NCI-H146 (cell line): Measurements from ENCODE around the gene SARDH.
"Not testable (repeated sequence)": the region's sequence is repeated elsewhere in the genome, so short reads cannot be mapped to it uniquely, and the experiment has no call there.

ENCODE experiments used
- DNase-seq: peaks from one replicate; lab custom pipeline; 2025; lab: John Stamatoyannopoulos, UW

Gene SARDH

DNA sequence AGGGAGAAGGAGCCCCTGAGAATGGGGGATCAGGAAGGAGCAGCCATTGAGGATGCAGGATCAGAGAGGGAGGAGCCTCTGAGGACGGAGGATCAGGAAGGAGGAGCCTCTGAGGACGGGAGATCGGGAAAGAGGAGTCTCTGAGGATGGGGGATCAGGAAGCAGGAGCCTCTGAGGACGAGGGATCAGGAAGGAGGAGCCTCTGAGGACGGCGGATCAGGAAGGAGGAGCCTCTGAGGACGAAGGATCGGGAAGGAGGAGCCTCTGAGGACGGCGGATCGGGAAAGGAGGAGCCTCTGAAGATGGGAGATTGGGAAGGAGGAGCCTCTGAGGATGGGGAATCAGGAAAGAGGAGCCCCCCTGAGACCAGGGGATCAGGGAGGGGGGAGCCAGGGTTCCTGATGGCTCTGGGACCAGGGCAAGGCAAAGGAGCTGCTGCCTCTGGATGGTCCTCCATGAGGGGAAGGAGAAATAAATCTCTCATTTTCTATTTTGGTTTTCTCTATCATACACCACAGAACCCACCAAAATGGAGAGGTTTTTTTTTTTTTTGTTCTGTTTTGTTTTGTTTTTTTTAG, 22.6 kb upstream of the SARDH start:
- no peak for DNase-seq

DNA sequence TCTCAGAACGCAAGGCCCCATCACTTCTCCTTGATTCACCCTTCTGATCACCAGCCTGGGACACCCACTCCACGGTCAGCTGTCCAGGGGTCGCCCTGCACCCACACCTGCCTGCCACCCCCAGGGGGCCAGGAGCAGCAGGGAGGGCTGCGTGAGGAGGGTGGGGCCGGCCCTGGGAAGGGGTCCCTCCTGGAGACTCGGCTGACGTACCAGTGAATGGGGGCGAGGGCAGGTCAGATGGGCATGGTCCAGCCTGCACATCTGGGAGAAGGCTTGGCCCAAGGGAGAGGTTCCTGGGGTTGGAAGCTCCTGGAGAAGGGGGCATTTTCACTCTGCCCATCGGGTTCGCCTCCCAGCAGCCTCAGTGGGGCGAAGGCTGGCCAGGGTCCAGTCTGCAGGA, 21.8 kb upstream of the SARDH start:
- no peak for DNase-seq

DNA sequence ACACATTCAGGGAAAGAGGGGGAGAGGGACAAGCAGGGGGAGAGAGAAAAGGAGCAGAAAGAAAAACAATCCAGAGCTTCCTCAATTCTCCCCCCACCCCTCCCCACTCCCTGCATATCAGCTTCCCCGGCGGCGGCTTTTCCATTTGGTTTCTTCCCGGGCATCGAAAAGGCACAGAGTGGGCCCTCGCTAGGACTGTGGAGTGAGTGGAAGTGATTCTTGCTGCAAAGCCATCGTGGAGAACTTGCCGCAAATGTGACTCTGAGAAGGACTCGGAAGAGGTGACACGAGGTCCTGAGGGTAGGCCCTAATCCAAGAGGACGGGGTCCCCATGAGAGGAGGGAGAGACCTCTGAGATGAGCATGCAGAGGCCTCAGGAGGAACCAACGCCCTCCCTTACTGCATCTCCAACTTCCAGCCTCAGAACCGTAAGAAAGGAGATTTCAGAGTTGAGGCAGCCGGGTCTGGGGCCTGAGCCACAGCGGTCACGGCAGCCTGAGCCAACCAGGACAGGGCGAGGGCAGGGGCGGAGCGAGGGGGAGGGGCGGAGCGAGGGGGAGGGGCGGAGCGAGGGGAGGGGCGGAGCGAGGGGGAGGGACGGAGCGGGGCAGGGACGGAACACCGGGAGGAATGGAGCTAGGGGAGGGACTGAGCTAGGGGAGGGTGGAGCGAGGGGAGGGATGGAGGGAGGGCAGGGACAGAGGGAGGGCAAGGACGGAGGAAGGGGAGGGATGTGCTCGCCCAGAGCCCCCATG, 21.2 kb upstream of the SARDH start:
- DNase-seq: no peak

DNA sequence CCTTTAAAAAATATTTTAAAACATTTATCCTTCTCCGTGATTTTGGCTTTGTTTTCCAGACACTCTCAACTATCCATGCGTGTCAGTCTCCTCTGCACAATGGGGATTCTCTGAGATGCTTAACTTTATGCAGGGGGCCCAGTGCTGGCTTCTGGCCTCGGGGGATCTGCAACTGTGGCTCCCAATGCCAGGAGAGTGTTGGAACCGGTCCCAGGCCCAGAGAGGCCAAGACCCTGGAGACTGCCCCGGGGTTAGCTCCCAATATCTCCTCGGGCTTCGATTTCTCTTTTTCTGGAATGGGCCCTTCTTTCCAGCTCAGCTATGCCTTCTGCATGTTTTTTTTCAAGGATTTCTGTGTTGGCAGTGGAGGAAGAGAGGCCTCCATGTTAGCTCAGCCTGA, 20.1 kb upstream of the SARDH start:
- DNase-seq: no peak

DNA sequence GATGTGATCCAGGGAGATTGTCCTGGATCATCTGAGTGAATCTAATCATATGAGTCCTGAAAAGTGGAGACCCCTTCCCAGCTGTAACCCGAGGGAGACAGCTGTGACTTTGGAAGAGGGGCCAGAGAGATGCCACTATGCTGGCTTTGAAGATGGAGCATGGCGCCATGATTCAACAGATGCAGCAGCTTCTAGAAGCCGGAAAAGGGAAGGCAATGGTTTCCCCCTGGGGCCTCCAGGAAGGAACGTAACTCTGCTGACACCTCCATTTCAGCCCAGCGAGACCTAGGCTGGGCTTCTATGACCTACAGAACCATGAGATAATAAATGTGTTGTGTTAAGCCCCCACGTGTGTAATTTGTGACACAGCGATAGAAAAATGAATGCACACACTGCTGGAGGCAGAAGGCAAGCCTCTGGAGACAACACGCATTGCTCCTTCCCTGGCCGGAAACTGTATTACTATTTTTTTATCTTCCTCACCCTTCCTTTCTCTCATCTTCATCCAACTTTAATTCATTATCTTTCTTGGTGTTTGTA, 16.6 kb upstream of the SARDH start:
- DNase-seq: no peak

DNA sequence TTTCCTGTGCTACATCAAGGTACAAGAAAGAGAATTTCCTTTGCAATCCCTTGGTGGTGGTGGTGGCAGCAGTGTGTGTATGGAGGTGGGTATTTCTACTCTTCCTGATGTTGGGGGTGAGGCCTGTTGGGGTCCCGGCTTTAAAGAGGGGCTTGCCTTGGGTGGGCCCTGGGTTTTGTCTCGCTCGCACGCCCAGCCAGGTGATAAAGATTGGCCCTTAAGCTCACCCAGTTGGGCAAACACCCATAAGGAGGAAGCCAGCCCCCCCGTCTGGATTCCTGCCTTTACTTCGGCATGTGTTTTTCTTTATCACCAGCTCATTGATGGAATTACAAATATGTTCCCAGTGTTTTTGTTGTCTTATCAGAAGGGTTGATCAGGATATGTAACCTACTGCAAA, 16.0 kb upstream of the SARDH start:
- DNase-seq: no peak

DNA sequence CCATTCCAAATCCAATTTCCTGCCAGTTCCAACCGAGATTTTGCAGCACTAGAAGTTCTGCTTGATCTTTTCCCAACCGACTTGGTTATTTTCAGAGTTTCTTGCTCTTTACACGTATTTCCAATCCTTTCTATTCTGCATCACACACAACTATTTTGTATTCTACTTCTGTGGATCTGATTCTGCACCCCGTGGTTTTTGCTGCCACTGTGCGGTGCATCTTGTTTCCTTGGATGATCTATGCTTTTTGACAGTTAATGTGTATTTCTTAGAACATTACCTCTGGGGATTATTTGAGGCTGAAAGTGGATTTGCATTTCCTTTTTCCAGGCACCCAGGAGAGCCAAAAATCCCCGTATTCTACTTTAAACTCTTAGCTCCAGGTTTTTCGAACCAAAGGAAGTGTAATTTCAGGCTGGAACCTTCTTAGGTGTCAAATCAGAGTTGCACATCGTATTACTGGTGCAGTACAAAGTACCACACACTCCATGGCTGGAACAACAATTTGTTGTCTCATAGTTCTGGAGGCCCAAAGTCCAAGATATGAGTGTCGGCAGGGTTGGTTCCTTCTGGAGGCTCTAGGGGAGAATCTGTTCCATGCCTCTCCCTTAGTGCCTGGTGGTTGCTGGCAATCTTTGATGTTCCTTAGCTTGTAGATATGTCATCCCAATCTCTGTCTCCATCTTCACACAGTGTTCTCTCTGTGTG, 14.7 kb upstream of the SARDH start:
- DNase-seq: no peak

DNA sequence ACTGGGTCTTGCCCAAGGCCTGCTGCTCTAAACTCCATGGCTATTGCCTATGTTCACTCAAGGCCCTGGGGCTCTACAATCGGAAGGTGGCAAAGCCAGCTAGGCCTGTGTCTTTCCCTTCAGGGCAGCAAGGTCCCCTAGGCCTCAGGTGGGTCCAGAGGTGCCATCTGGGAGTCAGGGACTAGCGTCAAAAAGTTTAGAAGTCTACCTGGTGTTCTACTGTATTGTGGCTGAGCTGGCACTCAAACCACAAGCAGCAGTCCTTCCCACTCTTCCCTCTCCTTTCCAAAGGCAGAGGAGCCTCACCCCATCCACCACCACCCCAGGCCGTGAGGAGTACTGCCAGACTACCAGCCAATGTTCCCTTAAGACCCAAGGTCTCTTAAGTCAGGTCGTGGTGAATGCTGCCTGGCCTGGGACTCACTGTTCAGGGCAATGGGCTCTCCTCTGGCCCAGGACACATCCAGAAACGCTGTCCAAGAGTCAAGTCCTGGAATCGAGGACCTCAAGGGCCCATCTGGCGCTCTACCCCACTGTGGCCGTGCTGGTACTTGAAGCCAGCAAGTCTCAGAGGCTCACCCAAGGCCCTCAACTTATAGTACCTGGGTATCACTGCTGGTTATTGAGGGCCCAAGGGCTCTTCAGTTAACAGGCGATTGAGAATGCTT, 13.0 kb upstream of the SARDH start:
- no peak for DNase-seq

DNA sequence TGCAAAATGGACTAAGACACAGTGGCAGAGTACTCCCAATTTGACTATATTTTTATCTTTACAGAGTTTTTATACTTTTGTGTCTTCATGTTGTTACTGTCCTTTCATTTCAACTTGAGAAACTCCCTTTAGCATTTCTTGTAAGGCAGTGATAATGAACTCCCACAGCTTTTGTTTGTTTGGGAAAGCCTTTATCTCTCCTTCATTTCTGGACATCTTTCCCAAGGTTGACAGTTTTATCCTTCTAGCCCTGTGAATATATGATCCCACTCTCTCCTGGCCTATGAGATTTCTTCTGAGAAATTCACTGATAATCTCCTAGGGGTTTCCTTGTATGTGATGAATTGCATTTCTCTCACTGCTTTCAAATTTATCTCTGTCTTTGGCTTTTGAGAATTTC, 9.2 kb upstream of the SARDH start:
- no peak for DNase-seq

DNA sequence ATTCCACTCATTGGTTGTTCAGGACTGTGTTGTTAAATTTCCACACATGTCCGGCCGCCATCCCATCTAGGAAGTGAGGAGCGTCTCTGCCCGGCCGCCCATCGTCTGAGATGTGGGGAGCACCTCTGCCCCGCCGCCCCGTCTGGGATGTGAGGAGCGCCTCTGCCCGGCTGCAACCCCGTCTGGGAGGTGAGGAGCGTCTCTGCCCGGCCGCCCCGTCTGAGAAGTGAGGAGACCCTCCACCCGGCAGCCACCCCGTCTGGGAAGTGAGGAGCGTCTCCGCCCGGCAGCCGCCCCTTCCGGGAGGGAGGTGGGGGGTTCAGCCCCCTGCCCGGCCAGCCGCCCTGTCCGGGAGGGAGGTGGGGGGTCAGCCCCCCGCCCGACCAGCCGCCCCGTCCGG, 6.4 kb upstream of the SARDH start:
- not testable (repeated sequence) for DNase-seq

DNA sequence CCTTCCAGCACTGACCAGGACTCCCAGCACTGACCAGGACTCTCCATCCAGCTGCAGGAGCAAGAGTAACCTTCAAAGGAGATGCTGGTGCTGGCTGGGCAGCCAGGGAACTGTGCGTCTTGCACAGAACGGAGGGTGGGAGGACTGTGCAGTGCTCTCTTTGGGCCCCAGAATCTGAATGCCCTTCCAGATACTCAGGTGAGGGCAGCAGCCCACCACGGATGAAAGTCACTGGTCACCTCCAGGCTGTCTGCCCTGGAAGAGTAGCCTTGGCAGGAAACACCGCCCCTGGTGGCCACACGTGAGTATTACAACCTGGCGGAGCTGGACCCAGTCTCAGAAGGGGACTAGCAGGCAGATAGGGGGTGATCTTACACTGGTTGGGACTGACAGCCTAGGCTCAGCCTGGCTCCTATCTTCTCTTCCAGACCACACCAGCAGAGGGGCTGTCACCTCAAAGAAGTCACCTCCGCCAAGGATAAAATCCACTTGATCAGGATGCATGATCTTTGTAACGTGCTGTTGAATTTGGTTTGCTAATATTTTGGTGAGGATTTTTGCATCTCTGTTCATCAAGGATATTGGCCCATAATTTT, 4.8 kb upstream of the SARDH start:
- peak; percentile 51 for DNase-seq

DNA sequence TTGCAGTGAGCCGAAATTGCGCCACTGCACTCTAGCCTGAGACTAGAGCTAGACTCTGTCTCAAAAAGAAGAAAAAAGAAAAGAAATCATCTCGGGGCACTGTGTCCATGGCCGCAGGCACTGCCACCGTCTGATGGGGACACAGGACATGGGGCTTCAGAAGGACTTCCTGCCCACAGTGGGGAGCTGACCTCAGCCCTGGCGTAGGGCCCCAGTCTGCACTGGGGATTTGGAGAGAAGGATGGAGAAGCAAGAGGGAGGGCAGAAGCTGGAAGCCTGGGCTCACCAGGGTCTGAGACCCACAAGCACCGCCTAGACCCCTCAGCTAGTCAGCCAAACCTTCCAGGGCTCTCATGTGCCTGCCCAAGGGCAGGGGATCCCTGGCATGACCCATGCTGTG, 4.1 kb upstream of the SARDH start:
- no peak for DNase-seq

DNA sequence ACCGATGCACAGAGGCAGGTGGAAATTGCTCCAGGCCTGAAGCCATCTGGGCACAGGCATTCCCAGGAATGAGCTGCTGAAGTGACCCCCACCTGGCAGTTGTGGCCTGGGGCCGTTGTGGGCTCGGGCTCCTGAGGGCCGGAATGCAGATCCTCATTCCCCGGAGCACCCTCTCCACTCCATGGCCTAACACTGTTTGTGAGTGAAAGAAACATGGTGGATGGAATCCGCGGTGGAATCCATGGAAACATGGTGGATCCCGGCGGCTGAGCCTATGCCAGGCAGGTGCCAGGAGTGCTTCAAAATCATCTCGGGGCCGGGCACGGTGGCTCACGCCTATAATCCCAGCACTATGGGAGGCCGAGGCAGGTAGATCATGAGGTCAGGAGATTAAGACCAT, 3.6 kb upstream of the SARDH start:
- DNase-seq: no peak

DNA sequence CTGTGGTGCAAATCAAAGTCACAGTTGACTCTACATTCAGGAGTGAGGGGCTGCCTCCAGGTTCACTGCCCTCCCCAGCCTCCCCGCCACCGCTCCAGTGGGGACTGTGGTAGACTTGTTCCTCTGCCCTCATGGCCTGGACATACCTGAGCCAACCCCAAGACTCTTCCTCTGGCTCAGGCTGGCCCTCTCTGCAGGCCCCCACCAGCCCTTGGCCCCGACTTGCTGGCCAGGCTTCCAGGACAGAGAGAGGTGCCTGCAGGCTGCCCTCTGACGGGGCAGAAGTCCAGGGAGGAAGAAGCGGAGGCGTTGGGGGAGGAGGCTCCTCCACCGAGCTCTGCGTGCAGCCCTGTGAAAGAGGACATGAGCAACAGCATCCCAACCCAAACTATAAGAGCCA, 2.8 kb upstream of the SARDH start:
- DNase-seq: no peak

DNA sequence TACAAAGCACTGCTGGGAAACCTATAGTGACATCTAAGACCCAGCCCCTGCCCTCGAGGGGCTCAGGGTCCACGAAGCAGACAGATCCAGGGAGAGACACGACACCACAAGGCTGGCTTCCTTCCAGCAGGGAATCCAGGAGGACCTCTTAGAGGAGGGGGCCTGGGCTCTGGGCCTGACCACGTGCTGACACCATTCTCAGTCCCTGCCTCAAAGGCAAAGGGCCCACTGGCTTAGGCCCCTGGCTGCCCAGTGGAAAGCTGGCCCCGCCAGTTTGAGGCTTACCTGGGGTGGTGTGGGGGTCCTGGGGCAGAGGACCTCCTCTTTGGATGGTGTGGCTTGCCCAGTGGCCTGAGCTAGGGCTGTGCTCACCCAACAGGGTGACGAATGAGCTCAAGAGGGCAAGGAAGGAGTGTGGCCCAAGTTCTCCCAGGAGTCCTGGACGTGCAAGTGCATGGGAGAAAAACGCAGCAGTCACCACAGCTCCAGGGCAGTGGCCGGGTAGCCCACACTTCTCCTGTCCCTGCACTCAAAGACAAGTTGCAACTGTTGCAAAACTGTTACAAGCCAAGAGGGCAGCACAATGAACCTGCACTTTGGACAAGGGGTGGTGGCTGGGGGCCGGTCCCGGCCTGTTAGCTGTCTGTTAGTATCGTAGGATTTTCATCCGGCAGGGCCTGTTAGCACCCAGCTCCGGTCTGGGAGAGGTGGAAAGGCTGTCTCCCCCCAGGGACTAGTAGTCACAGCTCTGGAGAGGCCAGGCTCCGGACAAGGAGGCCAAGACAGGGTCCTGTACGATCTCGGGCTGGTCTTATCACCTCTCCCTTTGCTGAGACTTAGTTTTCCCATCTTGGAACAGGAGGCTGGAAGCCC, 1.5 kb upstream of the SARDH start:
- DNase-seq: no peak

DNA sequence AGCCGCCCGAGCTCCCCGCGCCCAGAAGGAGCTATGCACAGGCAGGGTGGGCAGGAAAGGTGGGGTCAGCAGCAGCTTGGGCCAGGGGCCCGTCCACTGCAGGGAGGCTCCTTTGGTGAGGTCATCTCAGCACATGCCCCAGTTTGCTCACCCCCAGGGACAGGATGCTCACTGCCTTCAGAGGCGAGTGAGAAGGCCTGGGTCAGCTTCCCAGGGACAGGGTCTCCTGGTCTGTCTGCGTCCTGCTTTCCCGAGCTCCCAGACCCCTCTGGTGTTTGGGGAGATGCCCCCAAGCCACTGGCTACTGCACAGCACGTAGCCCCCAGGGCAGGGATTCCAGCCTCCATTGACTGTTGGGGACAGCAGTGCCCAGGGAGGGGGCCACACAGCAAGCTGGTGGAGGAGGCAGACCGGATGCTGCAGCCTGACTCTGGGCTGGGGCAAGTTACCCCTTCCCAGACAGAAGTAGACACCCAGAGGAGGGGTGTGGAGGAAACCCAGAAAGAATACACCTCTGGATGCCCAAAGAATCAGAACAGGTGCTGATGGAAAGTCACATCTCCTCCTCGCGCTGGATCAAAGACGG, 581 bp upstream of the SARDH start:
- DNase-seq: no peak

DNA sequence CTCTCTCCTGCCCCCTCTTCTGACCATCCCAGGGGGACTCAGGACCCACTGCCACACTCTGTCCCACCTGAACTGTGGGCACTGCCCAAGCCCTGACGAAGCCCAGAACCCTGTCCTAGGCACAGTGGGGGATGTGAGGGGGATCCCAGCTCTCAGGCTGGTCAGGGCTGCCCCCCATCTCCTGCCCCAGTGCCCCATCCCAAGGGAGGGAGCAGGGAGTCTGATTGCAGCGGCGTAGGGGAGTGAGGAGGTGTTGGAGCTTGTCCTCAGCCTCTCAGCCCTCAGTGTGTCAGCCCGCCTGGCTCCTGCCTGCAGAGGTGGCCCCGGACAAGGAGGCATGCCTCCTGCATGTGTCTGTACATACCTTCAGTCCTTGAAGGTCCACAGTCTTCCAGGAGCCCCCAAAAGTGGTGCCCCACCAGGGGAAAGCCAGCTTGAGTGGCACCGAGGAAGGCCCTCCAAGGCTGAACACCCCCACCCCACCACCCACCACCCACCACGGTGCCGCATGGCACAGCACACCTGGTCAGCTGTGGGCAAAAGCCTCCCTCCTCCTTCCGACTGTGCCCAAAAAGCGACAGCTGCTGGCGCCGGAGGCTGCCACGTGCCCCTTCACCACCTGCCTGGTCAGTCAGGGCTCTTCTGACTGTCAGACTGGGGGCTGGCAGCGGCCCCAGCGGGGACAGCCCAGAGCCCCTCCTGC, 930 bp downstream of the SARDH start:
- peak; percentile 31 for DNase-seq

DNA sequence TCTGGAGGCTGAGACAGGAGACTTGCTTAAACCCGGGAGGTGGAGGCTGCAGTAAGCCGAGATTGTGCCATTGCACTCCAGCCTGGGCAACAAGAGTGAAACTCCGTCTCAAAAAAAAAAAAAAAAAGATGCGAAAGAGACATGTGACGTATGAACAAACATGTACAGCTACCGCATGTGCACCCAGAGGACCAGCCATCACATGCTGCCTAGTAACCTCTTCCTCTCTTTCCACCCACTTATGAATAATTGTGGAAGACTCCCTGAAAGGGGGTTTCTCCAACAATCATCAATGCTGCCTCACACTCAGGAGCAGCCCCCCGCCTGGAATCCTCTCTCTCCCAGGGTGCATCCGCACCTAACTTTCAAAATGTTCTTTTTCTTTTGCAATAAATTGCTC, 2.2 kb downstream of the SARDH start:
- DNase-seq: no peak

DNA sequence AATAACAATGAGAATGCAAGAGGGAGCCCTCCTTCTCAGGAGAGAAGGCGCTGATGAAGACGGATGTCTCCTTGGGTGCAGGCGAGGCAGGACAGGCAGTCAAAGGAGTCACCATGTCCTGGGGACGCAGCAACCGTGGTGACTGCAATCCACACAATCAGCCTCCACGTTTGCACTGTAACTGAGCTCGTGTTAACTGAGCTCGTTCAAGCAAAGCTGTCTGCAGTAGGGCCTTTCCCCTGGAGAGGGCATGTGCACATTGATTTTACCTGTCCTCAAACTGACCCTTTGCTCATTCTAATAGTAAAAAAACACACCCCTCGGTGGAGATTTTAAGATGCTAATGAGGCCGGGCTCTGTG, 2.8 kb downstream of the SARDH start:
- DNase-seq: no peak
